HL-60 (cell line): ENCODE measurements around the gene NCOA3.

Source experiments
- POLR2AphosphoS5 ChIP-seq: IDR thresholded peaks from 2 replicates; pipeline ENCODE4 v1.6.1; 2012; ENCODE audit warnings: low read depth
- SPI1 ChIP-seq: IDR thresholded peaks from 2 replicates; pipeline ENCODE4 v1.6.1; 2012; ENCODE audit warnings: low read depth, mild to moderate bottlenecking, borderline replicate concordance
- TF ChIP-seq, protein P1 (sequence below): IDR thresholded peaks from one replicate; pipeline ENCODE4 v1.5.1; 2011; ENCODE audit warnings: low read length, control low read depth, inconsistent platforms; ENCODE audit not compliant: insufficient read depth
- TF ChIP-seq, protein P2 (sequence below): IDR thresholded peaks from 2 replicates; pipeline ENCODE4 v1.6.1; 2012; ENCODE audit warnings: low read depth; ENCODE audit not compliant: insufficient replicate concordance

DNA sequence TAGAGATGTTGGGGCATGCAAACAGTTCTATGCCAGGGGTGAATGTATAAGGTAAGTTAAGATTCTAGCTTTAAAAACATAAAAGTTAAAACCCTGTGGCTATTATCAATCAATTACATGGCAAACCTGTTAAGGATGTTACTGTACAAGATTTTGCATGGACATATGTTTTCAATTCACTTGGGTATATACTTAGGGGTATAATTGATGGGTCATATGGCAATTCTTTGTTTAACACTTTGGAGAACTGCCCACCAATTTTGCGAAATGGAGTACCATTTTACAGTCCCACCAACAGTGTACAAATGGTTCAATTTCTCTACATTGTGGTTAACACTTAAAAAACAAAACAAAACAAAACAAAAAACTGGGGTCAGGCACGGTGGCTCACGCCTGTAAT lies 9.4 kb upstream of the NCOA3 start:
- TF ChIP-seq, protein P1, sequence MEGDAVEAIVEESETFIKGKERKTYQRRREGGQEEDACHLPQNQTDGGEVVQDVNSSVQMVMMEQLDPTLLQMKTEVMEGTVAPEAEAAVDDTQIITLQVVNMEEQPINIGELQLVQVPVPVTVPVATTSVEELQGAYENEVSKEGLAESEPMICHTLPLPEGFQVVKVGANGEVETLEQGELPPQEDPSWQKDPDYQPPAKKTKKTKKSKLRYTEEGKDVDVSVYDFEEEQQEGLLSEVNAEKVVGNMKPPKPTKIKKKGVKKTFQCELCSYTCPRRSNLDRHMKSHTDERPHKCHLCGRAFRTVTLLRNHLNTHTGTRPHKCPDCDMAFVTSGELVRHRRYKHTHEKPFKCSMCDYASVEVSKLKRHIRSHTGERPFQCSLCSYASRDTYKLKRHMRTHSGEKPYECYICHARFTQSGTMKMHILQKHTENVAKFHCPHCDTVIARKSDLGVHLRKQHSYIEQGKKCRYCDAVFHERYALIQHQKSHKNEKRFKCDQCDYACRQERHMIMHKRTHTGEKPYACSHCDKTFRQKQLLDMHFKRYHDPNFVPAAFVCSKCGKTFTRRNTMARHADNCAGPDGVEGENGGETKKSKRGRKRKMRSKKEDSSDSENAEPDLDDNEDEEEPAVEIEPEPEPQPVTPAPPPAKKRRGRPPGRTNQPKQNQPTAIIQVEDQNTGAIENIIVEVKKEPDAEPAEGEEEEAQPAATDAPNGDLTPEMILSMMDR = no peak
- TF ChIP-seq POLR2AphosphoS5 = no peak
- TF ChIP-seq, protein P2, sequence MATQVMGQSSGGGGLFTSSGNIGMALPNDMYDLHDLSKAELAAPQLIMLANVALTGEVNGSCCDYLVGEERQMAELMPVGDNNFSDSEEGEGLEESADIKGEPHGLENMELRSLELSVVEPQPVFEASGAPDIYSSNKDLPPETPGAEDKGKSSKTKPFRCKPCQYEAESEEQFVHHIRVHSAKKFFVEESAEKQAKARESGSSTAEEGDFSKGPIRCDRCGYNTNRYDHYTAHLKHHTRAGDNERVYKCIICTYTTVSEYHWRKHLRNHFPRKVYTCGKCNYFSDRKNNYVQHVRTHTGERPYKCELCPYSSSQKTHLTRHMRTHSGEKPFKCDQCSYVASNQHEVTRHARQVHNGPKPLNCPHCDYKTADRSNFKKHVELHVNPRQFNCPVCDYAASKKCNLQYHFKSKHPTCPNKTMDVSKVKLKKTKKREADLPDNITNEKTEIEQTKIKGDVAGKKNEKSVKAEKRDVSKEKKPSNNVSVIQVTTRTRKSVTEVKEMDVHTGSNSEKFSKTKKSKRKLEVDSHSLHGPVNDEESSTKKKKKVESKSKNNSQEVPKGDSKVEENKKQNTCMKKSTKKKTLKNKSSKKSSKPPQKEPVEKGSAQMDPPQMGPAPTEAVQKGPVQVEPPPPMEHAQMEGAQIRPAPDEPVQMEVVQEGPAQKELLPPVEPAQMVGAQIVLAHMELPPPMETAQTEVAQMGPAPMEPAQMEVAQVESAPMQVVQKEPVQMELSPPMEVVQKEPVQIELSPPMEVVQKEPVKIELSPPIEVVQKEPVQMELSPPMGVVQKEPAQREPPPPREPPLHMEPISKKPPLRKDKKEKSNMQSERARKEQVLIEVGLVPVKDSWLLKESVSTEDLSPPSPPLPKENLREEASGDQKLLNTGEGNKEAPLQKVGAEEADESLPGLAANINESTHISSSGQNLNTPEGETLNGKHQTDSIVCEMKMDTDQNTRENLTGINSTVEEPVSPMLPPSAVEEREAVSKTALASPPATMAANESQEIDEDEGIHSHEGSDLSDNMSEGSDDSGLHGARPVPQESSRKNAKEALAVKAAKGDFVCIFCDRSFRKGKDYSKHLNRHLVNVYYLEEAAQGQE = no peak
- TF ChIP-seq SPI1 = no peak
